GM12878 (cell line): Measurements from ENCODE around the gene ZNF672. TPM values are rescaled to one million over a fixed set of nuclear protein-coding genes. Genes with fewer than 3 reads are reported as not detected.

Experiments used
- ATAC-seq: fragments of 200-7000 bp; cut with Tn5 transposase; 3 replicates; pipeline ENCODE4 v1.9.1; 2020; ENCODE audit warnings: mild to moderate bottlenecking, moderate library complexity
- BruUV-seq: library from RNA; stranded (reverse); fragments of 400-500 nt; replicated peaks from 2 replicates; lab custom pipeline; 2021; lab: Mats Ljungman, UMichigan
- CTCF ChIA-PET: fragments of 300-600 bp; sonication (Branson Sonifier 250); formaldehyde crosslinking; extraction: SDS; loops from one replicate; lab custom pipeline; 2021; ENCODE audit warnings: inconsistent platforms; lab: Yijun Ruan, JAX
- POLR2A ChIA-PET: fragments of 350-600 bp; formaldehyde crosslinking; extraction: SDS; loops from one replicate; lab custom pipeline; 2021; ENCODE audit warnings: inconsistent platforms; lab: Charles Lee
- RAD21 ChIA-PET: fragments of 300-600 bp; sonication (Branson Sonifier 250); formaldehyde crosslinking; loops from one replicate; lab custom pipeline; 2023; ENCODE audit warnings: antibody characterized with exemption; ENCODE audit not compliant: unreplicated experiment; lab: Charles Lee
- SMC1A ChIA-PET: fragments of 300-600 bp; sonication (Branson Sonifier 250); formaldehyde crosslinking; loops from one replicate; lab custom pipeline; 2023; ENCODE audit not compliant: unreplicated experiment, uncharacterized antibody; lab: Charles Lee
- DNase-seq: peaks from one replicate; pipeline ENCODE4 v3.0.0-alpha.2; 2011; ENCODE audit warnings: low read depth, low spot score
- FAIRE-seq: peaks from 3 replicates; lab custom pipeline; 2011; peaks lifted over from hg19 to GRCh38; lab: Jason Lieb, UNC
- H2AFZ ChIP-seq: 2 replicates; pipeline ENCODE4 v1.6.0; 2011; ENCODE audit warnings: low read depth, low read length, control low read depth; ENCODE audit not compliant: control insufficient read depth
- H3K27ac ChIP-seq: 2 replicates; pipeline ENCODE4 v1.5.1; 2011; ENCODE audit warnings: control low read depth; ENCODE audit not compliant: control insufficient read depth, insufficient read depth
- H3K27me3 ChIP-seq, 2 experiments: replicated peaks in 1 of 2; 2 replicates each; pipeline versions ENCODE4 v1.6.0 to v1.6.1; 2011; ENCODE audit warnings: low read length in 1 of 2; ENCODE audit not compliant: control insufficient read depth in 2 of 2, insufficient read depth in 2 of 2
- H3K36me3 ChIP-seq, 2 experiments: 2 replicates each; pipeline ENCODE4 v1.5.1; 2011; ENCODE audit warnings: low read length in 1 of 2; ENCODE audit not compliant: control insufficient read depth in 2 of 2, insufficient read depth in 2 of 2
- H3K4me1 ChIP-seq: 2 replicates; pipeline ENCODE4 v1.6.1; 2011; ENCODE audit warnings: mild to moderate bottlenecking, low read length, moderate library complexity, mixed read lengths; ENCODE audit not compliant: control insufficient read depth, insufficient read depth
- H3K4me2 ChIP-seq: 2 replicates; pipeline ENCODE4 v1.6.0; 2011; ENCODE audit warnings: control low read depth; ENCODE audit not compliant: control insufficient read depth, insufficient read depth
- H3K4me3 ChIP-seq: fragments of 200-600 bp; sonication (generic); 2 replicates; pipeline ENCODE4 v1.5.1; 2016
- H3K79me2 ChIP-seq: 2 replicates; pipeline ENCODE4 v1.6.0; 2011; ENCODE audit warnings: low read length; ENCODE audit not compliant: control insufficient read depth, insufficient read depth
- H3K9ac ChIP-seq: 2 replicates; pipeline ENCODE4 v1.8.0; 2011; ENCODE audit warnings: low read length, control low read depth, mixed read lengths; ENCODE audit not compliant: control insufficient read depth, insufficient read depth
- H3K9me3 ChIP-seq: replicated peaks from 3 replicates; pipeline ENCODE4 v1.5.1; 2011; ENCODE audit warnings: mild to moderate bottlenecking, low read length; ENCODE audit not compliant: control insufficient read depth, insufficient read depth
- H4K20me1 ChIP-seq: 2 replicates; pipeline ENCODE4 v1.6.0; 2011; ENCODE audit not compliant: control insufficient read depth, insufficient read depth
- BACH1 ChIP-seq: fragments of 450-650 bp; IDR thresholded peaks from 2 replicates; pipeline ENCODE4 v1.6.1; 2017; ENCODE audit warnings: mild to moderate bottlenecking, borderline replicate concordance
- BCL3 ChIP-seq: IDR thresholded peaks from 2 replicates; pipeline ENCODE4 v1.6.1; 2011; ENCODE audit warnings: borderline replicate concordance, low read depth, mild to moderate bottlenecking, moderate library complexity, low read length; ENCODE audit not compliant: insufficient read depth, poor library complexity, severe bottlenecking
- CHD4 ChIP-seq: fragments of 200-600 bp; sonication (generic); IDR thresholded peaks from 2 replicates; pipeline ENCODE4 v1.6.1; 2016; ENCODE audit warnings: mild to moderate bottlenecking
- FOXK2 ChIP-seq: fragments of 450-650 bp; IDR thresholded peaks from 2 replicates; pipeline ENCODE4 v1.6.1; 2017; ENCODE audit warnings: mild to moderate bottlenecking, moderate library complexity
- MEF2A ChIP-seq: IDR thresholded peaks from 2 replicates; pipeline ENCODE4 v1.6.1; 2011; ENCODE audit warnings: low read depth, mild to moderate bottlenecking, low read length, moderate library complexity; ENCODE audit not compliant: insufficient read depth
- NFXL1 ChIP-seq: fragments of 450-650 bp; IDR thresholded peaks from 2 replicates; pipeline ENCODE4 v1.6.1; 2017; ENCODE audit warnings: antibody characterized with exemption, mild to moderate bottlenecking, borderline replicate concordance
- PBX3 ChIP-seq: IDR thresholded peaks from 2 replicates; pipeline ENCODE4 v1.6.1; 2011; ENCODE audit warnings: mild to moderate bottlenecking, low read depth, low read length, moderate library complexity; ENCODE audit not compliant: insufficient replicate concordance
- RCOR1 ChIP-seq: conservative IDR thresholded peaks from 2 replicates; pipeline ENCODE4 v1.6.1; 2012; ENCODE audit warnings: low read depth, low read length, improper control_type of control experiment
- TARDBP ChIP-seq: IDR thresholded peaks from 2 replicates; pipeline ENCODE4 v1.6.1; 2016; ENCODE audit warnings: borderline replicate concordance
- WRNIP1 ChIP-seq: IDR thresholded peaks from 2 replicates; pipeline ENCODE4 v1.6.1; 2011; ENCODE audit warnings: low read depth, low read length, improper control_type of control experiment, borderline replicate concordance
- WGBS: methylation state at CpG from one replicate; pipeline ENCODE4 v1.1.6; 2016; ENCODE audit warnings: low lambda C conversion rate; ENCODE audit not compliant: insufficient replicate concordance, insufficient coverage; ENCODE audit errors: missing lambda C conversion rate; 5-methylcytosine and 5-hydroxymethylcytosine counted together
- in situ Hi-C: fragments of 300-500 bp; cut with MboI; formaldehyde crosslinking; loops from 9 replicates; pipeline ENCODE4 v1.14.3; 2018; ENCODE audit warnings: mixed read lengths
- intact Hi-C: fragments of 100-400 bp; cut with micrococcal nuclease; formaldehyde crosslinking; loops from one replicate; pipeline ENCODE4 v1.14.2; 2022; ENCODE audit not compliant: unreplicated experiment
- polyA plus RNA-seq, 11 experiments: library from polyadenylated mRNA; depleted of rRNA in 4 of 11; unstranded in 6 of 11; stranded (reverse) in 5 of 11; fragments of >200 nt; fragmentation: Nextera tagmentation in 4 of 11; fragmentation: Illumina TruSeq in 1 of 11; extraction: Ambion mirVana in 4 of 11; extraction: Trizol in 1 of 11; gene quantifications; 1 replicate in 1 of 11; 2 replicates in 10 of 11; pipeline versions ENCODE4 v1.2.1 to v1.2.3, GENCODE V29; 2011 to 2016; ENCODE audit warnings: inconsistent platforms in 2 of 11, missing spikeins in 2 of 11, low read depth in 1 of 11
- total RNA-seq, 4 experiments: library from RNA; depleted of rRNA in 3 of 4; stranded (reverse); fragments of >200 nt in 3 of 4; fragmentation: Illumina TruSeq in 1 of 4; extraction: Trizol in 1 of 4; gene quantifications; 2 replicates each; pipeline versions ENCODE4 v1.2.1 to v1.2.3, GENCODE V29; 2013 to 2021
- TF ChIP-seq, protein P1 (sequence below): IDR thresholded peaks from 2 replicates; pipeline ENCODE4 v1.6.1; 2012; ENCODE audit warnings: low read depth, low read length, improper control_type of control experiment
- TF ChIP-seq, protein P2 (sequence below): fragments of 150-350 bp; IDR thresholded peaks from 2 replicates; pipeline ENCODE4 v1.6.1; 2014; ENCODE audit warnings: mild to moderate bottlenecking, low read depth, low read length

Gene ZNF672
- total and polyA plus RNA-seq, 10 of the 15 experiments (the other 5 are each of a cell fraction or from before 2014, with no cell fraction given), result 2.9 to 51.3 (median 39.8) TPM

DNA sequence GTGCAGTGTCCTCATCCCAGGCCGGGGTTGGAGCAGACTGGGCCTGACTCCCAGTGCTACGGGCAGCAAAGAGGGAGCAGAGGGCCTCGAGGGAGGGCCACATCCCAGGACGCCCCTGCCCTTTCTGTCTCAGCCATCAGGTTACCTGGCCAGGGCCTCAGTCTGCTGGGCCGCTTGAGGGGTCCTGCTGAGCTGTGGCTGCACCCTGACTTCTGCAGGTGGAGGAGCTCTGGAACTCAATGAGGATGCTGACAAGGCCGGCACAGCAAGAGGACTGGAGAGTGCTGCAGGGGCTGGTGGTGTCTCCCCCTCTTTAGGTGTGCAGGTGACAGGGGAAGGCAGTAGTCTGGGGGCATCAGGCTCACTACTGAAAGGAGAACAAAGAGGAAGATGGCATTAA lies 17.6 kb downstream of the ZNF672 start:
- Histone ChIP-seq H4K20me1 (no peaks in the 10 kb centered on the region), H3K36me3 (peaks cover 14 to 17% of the 10 kb centered on the region in 2 experiments; a peak in 3 of 4 replicates), H2AFZ (no peak overlapping the region), H3K4me3 (no peak overlapping the region), H3K9ac (no peak overlapping the region), H3K9me3 (no peaks in the 10 kb centered on the region), H3K27ac (no peak overlapping the region), H3K27me3 (no peaks in the 10 kb centered on the region), H3K4me1 (peaks cover 17% of the 10 kb centered on the region), H3K4me2 (no peak overlapping the region), H3K79me2 (peaks cover 23% of the 10 kb centered on the region)
- ChIA-PET RAD21 (no interaction called here), SMC1A (interaction anchor here (1.1 kb wide), 1 partner anchor 14 kb away, joined by 3 read pairs; no protein-coding TSS in a partner anchor), CTCF (interaction anchor here (2.0 to 8.9 kb wide), 2 partner anchors 13 to 17 kb away, joined by 9 to 60 read pairs; partner anchors contain the start of gene ZNF672), POLR2A (interaction anchor here (0.5 to 1.5 kb wide), 2 partner anchors 16 to 165 kb away, joined by 6 to 9 read pairs; no protein-coding TSS in a partner anchor)
- intact Hi-C loops (no loop called here), in situ Hi-C loops (no loop called here)
- no peak for FAIRE-seq
- TF ChIP-seq MEF2A, result no peak
- TF ChIP-seq FOXK2, result no peak
- TF ChIP-seq NFXL1, result no peak
- DNase-seq, result no peak
- 96% methylated on average over 6 of the region's 6 CpGs for WGBS
- BruUV-seq, result no TSS peak
- no peak for ATAC-seq

DNA sequence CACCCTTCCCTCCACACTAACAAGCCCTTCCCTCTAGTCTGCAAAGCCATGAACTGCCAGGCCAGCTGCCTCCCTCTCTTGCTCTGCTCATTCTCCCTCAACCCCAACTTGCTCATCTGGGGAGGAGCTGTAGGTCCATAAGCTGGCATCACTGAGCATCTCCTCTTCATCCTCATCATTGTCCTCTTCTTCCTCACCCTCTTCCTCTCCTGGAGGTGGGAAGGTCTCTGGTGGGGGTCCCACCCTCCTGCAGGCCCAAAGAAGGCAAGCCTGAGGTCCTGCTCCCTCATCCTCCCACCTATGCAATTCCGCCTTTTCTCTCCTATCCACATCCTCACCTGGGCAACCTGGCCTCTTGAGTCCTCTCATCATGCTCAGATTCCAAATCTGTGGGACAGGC lies 18.2 kb downstream of the ZNF672 start:
- ChIA-PET POLR2A (interaction anchor here (0.5 to 1.5 kb wide), 2 partner anchors 17 to 166 kb away, joined by 6 to 9 read pairs; no protein-coding TSS in a partner anchor), SMC1A (interaction anchor here (1.1 kb wide), 1 partner anchor 15 kb away, joined by 3 read pairs; no protein-coding TSS in a partner anchor), CTCF (interaction anchor here (0.6 to 8.9 kb wide), 3 partner anchors 14 to 36 kb away, joined by 3 to 60 read pairs (median 9); partner anchors contain the start of gene ZNF672), RAD21 (no interaction called here)
- Histone ChIP-seq H2AFZ (no peak overlapping the region), H3K4me1 (peaks cover 17% of the 10 kb centered on the region), H3K9ac (peak overlapping the region; percentile 7; the same call in 1 of the 2 replicates), H3K27me3 (no peaks in the 10 kb centered on the region), H3K9me3 (no peaks in the 10 kb centered on the region), H3K4me2 (peak overlapping the region; percentile 57), H3K79me2 (peaks cover 23% of the 10 kb centered on the region), H3K36me3 (peaks cover 10 to 12% of the 10 kb centered on the region in 2 experiments; a peak in 3 of 4 replicates), H3K4me3 (peak overlapping the region; percentile 26; the same call in 1 of the 2 replicates), H4K20me1 (no peaks in the 10 kb centered on the region), H3K27ac (no peak overlapping the region)
- in situ Hi-C loops, result no loop called here
- intact Hi-C loops, result no loop called here
- no peak for FAIRE-seq
- BruUV-seq, result no TSS peak
- no peak for DNase-seq
- 89% methylated on average over 1 of the region's 1 CpG for WGBS
- ATAC-seq, result no peak
- TF ChIP-seq, protein P1, sequence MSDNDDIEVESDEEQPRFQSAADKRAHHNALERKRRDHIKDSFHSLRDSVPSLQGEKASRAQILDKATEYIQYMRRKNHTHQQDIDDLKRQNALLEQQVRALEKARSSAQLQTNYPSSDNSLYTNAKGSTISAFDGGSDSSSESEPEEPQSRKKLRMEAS, result no peak
- TF ChIP-seq BACH1 (no peak), RCOR1 (no peak), WRNIP1 (no peak), BCL3 (no peak), CHD4 (no peak), PBX3 (no peak), TARDBP (no peak)
- TF ChIP-seq, protein P2, sequence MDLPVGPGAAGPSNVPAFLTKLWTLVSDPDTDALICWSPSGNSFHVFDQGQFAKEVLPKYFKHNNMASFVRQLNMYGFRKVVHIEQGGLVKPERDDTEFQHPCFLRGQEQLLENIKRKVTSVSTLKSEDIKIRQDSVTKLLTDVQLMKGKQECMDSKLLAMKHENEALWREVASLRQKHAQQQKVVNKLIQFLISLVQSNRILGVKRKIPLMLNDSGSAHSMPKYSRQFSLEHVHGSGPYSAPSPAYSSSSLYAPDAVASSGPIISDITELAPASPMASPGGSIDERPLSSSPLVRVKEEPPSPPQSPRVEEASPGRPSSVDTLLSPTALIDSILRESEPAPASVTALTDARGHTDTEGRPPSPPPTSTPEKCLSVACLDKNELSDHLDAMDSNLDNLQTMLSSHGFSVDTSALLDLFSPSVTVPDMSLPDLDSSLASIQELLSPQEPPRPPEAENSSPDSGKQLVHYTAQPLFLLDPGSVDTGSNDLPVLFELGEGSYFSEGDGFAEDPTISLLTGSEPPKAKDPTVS, result no peak
